HT1080 (cell line): ENCODE data around the gene PTK6. TPM values are rescaled to one million over a fixed set of nuclear protein-coding genes. Genes with fewer than 3 reads are reported as not detected.

ENCODE experiments used
- DNase-seq: peaks from one replicate; pipeline ENCODE4 v3.0.0-alpha.2; 2015; ENCODE audit warnings: low read depth
- total RNA-seq: library from RNA; depleted of rRNA; stranded (reverse); fragments of >200 nt; shearing (Covaris generic); gene quantifications from 2 replicates; pipeline ENCODE4 v1.2.3, GENCODE V29; 2014

The PTK6 gene
- total RNA-seq, 1 experiment from 2014 or later: not detected

DNA sequence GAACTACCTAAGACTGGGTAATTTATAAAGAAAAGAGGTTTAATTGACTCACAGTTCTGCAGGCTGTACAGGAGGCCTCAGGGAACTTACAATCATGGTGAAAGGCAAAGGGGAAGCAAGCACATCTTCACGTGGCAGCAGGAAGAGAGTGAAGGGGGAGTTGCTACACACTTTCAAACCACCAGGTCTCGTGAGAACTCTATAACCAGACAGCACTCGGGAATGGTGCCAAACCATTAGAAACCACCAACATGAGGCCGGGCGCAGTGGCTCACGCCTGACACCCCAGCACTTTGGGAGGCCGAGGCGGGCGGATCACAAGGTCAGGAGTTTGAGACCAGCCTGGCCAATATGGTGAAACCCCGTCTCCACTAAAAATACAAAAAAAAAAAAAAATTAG, 22.7 kb downstream of the PTK6 start:
- DNase-seq: peak; percentile 47

DNA sequence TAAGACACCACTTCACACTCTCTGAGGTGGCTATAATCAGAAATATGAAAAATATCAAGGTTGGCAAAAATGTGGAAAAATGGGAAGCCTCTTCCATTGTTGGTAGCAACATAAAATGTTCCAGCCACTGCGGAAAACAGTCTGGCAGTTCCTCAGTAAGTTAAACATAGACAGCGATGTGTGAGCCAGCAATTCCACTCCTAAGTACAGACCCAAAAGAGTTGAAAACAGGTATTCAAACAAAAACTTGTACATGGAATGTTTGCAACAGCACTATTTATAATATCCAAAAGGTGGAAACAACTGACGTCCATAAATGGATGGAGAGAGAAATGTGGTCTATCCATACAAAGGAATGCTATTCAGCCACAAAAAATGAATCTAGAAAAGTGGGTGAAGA, 24.0 kb downstream of the PTK6 start:
- DNase-seq: no peak

DNA sequence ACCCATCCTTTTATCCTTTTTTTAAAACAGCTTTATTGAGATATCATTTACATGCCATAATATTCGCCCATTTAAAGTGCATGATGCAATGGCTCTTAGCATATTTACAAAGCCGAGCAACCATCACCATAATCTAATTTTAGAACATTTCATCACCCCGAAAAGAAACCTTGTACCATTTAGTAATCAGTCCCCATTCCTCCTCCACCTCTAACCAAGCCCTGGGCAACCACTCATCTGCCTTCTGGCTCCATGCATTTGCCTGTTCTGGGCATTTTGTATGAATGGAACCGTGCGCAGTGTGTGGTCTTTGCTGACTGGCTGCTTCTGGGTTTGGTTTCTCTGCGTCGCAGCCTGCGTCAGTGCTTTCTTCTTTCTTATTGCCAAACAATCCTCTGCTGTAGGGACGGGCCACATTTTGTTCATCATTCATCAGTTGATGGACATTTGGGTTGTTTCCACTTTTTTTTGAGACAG, 28.1 kb downstream of the PTK6 start:
- DNase-seq: no peak

DNA sequence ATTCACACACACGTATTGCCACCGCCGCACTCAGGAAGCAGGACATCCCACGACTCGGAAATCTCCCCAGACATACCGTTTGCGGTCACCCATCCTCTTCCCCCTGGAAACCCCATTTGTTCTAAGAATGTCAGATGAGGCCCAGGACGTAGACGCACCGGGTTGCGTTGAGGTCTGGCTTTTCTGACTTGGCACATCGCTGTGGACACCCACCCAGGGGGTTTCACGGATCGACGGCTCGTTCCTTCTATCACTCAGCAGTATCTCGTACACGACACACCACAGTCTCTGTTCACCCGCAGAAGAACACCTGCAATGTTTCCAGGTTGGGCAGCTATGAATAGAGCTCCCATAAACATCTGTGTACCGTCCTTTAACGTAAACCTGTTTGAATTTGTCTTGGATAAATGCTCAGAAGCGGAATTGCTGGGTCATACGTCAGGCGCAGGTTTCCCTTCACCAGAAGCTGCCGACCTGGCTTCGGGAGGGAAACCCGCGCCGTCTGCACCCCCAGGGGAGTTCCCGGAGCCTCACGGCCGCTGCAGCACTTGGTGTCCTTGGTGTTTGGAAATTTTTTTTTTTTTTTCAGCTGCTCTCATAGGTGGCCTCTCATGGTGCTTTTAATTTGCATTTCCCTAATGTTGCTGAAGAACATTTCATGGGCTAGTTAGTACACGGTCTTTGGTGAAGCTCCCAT, 29.0 kb downstream of the PTK6 start:
- DNase-seq: no peak

DNA sequence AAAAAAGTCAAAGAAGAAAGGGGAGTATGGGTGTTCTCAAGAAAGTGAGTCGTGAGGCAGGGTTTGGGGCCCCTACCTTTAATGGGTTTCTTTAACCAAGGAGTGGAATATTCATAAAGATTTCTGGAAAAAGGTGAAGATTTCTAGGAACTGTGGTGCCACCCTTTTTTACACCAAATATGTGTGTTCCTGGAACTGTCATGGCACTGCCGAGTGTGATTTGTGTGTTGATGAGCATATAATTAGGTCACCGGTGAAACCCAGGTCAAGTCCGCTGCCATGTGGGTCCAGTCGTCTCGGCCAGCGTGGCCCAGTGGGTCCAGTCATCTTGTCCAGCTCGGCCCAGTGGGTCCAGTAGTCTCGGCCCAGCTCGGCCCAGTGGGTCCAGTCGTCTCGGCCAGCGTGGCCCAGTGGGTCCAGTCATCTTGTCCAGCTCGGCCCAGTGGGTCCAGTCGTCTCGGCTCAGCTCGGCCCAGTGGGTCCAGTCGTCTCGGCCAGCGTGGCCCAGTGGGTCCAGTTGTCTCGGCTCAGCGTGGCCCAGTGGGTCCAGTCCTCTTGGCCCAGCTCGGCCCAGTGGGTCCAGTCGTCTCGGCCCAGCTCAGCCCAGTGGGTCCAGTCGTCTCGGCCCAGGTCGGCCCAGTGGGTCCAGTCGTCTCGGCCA, 30.0 kb downstream of the PTK6 start:
- DNase-seq: no peak

DNA sequence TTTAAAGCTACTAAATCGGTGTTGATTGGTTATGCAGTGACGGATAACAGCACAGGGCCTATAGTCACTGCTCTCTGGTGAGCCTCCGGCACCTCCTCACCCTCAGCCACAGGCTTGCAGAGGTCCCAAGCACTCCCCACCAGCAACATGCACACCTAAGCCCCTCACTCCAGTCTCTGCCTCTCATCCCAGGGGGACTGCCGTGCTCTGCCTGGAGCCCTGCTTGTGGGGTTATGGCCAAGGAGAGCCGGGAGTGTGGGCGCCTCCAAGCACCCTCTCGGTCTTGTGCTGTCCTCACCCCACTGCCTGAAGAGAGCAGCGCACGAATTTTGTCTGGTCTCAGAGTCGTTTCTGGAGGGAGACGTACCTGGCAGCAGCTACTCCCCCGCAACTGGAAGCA, 31.5 kb downstream of the PTK6 start:
- no peak for DNase-seq

DNA sequence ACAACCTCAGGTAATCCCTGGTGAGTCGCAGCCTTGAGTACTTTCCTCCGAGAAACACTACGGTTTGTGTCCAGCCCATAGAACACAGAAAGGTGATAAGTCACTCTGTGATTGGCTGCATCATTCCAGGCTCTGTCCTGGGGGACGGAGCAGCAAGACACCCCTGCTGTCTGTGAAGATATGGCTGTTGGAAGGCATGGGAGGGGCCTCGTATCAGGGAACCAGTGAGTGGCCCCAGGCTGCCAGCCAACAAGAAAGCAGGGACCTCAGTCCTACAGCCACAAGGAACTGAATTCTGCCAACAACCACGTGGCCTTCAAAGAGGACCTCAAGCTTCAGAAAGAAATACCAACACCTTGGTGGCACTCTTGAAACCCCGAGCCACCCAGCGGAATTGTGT, 31.9 kb downstream of the PTK6 start:
- DNase-seq: no peak

DNA sequence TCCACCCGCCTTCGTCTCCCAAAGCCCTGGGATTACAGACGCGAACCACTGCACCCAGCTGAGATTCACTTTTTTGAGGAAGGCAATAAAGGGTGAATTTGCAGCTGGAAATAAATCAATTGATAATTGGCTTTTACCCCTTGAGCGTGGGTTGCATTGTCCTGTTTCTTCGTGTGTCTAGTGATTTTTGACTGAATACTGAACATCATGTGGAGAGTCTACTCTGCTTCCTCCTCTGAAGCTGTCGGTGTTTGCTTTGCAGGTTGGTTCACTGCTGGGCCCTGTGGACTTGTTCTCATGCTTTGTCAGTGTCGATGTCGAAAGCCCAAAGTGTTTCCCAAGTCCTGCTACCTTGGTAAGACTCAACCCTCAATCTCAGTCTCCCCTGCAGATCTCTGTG, 32.5 kb downstream of the PTK6 start:
- DNase-seq: no peak

DNA sequence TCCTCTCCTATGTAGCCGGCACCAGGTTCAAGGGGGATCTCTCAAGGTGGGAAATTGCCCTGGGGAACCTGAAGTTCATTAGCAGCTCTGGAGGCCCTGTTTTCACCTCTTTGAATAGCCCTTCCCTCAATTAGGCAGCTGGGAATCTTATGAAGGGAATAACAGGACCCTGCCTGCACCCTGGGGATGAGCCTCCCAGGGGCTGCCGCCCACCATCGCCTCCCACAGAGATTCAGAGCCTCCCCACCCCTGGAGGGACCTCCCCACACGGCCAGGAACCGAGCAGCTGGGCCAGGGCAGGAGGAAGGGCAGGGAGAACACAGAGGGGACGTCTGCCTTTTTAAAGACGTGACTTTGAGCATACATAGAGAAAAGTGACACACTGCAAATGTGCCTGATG, 33.7 kb downstream of the PTK6 start:
- DNase-seq: no peak

DNA sequence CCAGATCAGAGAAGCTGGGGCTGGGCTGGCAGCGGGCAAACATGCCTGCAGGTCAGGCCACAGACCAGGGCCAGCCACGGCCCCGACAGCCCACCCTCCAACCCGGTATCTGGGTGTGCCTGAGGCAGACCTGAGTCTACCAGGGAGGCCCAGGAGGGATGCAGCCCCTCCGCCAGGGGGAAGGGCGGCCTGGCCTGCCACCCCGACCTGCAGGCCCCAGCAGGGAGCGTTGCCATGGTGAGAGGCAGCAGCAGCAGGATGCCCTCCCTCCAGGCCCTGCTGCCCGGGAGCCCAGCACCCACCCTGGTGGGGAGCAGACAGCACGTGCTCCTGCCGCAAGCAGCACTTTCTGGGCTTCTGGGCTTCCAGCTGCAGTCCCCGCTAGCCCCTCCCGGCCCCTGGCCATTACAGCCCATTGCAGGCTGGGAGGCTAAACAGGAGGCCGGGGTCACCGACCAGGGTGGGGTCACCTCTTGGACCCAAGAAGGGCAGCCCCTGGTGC, 34.5 kb downstream of the PTK6 start:
- DNase-seq: no peak

DNA sequence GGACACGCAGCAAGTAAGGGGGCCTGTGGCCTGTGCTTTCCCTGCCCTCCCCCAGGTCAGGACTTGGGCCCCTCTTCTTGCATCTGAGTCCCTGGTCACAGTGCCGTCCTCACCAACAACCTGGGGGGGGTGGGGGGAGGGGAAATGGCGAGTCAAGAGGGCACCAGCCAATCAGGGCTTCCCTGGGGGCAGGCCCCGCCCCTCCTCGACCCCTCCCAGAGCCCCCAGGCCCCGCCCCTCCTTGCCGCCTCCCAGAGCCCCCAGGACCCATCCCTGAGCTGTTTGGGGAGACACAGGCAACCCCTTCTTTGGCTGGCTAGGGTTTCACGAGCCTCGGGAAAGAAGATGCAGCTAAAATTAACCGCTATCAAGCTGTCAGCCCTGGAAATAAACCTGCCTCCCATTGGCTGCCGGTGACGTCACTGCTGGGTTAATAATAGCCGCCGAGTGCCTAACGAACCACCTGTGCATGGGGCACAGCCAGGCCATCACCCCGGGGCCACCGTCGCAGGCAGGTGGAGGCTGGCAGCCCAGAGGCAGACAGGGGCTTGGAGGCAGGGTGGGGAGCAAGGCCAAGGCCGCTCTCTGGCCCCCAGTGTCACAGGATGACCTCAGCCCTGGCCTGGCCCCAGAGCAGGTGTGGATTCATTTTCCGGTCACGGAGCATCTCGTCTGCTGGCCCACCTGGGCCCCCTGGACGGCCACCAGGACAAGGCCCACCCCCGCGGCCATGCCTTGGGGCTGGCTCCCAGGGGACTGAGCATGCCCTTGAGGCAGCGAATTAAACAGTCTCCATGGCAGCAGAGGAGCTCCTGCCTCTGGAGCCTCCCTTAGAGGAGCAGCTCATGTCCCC, 35.1 kb downstream of the PTK6 start:
- no peak for DNase-seq

DNA sequence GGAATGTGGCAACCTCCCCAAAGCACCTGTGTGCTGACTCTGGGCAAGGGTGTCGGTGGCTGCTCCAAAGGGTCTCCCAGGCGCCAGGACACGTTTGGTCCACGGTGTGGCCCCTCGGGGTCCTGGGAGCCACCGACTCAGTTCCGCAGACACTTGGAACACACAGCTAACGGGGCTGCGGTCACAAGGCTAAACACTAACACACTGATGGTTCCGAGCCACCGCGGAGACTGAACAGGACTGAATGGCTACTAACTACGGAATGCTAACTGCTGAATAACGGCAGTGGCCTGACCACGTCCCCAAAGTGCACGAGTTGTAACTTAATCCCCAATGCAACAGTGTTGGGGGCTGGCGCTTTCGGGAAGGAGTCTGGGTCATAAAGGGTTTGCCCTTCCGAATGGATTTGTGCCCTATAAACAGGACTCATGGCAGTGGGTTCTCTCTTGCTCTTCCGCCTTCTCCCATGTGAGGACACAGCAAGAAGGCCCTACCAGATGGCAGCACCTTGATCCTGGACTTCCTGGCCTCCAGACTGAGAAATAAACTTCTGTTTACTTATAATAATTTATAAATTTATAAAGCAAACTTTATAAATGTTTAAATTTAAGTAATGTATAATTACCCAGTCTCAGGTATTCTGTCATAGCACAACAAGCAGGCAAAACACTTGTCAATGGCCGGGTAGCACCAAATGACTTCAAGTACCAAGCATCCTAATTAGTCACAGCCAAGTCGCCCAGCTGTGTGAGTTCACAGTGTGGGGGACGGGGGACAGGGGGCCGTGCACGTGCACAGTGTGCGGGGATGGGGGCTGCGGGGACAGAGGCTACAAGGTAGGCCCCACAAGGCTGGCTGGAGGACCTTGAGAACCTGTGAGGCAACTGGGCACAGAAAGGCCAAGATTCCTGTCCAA, 36.0 kb downstream of the PTK6 start:
- DNase-seq: no peak

DNA sequence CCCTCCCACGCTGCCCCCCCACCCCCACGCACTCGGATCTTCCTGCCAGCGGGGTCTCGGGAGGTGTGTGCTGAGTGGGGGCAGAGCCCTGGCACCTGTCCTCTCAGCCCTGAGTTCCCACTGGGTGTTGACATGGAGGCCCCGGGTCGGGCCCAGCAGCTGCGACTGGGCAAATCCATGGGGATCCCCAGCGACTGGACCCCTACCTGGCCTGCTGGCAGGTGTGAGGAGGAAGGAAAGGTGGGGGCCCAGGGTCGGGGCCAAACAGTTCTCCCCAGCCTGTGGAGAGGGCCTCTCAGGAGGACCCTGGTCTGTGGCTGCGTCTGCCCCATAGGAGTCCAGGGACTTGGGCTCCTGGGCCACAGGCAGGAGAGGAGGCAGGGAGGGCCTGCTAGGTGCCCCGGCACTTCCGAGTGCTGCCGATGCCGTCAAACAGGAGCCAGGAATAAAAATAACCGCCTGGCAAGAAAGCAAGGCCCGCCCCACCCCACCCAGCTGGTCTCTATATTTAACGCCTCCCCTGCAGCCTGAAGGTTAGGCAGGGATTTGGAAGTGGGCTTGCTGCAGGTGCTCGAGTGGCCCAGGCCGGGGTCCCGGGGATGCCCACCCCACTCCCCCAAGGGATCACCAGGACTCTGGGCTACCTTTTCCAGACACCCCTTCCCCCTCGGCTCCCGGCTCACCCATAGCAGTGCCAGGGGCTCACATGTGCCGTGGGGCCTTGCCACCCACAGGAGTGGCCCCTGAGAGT, 36.9 kb downstream of the PTK6 start:
- no peak for DNase-seq

DNA sequence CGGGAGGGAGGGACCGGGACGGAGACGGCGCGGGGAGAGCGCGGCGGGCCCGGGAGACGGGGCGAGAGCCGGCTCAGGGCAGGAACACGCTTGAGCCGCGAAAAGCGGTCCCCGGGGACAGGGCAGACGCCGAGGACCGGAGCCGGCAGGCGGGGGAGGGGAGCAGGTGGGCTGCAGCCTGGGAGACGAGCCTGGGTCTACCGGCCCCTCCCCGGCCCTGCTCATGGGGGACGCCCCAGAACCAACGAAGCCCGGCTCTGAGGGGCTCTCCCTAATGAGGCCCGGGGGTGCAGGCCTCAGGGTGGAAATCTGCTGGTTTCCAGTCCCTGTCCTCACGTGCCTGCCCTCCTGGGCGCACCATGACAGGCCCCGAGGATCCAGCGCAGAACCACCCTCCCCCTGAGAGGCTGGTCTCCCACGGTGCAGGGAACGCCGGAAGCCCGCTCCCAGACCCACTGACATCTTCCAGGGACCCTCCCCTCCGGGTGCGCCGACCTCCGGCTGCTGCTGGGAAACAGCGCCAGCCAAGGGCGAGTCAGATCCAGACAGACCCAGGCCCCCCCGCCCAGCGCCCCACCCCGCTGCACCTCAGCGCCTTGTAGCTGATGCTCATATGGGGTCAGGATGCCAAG, 37.7 kb downstream of the PTK6 start:
- DNase-seq: no peak

DNA sequence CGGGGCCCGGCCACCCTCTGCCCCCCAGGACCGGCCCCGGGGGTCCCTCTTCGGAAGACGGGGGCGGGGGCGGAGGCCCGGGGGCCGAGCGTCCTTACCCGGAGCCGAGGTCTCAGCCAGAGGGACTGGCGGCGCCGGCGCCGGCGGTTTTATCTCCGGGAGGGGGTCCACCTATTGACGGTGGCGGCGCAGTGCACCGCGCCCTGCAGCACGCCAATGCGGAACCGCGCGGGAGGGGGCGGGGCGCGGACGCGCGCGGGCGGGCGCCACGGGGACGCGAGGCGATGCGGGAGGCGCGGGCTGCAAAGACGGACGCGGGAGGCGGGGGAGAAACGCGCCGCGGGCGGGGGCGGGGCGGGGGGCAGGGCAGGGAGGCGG, 38.2 kb downstream of the PTK6 start, which contains the start of gene EEF1A2:
TSS of gene EEF1A2 (minus strand) at position 124 of the 378 bp plus-strand sequence. CDS start 1,320 bp downstream, outside the sequence.
- no peak for DNase-seq

DNA sequence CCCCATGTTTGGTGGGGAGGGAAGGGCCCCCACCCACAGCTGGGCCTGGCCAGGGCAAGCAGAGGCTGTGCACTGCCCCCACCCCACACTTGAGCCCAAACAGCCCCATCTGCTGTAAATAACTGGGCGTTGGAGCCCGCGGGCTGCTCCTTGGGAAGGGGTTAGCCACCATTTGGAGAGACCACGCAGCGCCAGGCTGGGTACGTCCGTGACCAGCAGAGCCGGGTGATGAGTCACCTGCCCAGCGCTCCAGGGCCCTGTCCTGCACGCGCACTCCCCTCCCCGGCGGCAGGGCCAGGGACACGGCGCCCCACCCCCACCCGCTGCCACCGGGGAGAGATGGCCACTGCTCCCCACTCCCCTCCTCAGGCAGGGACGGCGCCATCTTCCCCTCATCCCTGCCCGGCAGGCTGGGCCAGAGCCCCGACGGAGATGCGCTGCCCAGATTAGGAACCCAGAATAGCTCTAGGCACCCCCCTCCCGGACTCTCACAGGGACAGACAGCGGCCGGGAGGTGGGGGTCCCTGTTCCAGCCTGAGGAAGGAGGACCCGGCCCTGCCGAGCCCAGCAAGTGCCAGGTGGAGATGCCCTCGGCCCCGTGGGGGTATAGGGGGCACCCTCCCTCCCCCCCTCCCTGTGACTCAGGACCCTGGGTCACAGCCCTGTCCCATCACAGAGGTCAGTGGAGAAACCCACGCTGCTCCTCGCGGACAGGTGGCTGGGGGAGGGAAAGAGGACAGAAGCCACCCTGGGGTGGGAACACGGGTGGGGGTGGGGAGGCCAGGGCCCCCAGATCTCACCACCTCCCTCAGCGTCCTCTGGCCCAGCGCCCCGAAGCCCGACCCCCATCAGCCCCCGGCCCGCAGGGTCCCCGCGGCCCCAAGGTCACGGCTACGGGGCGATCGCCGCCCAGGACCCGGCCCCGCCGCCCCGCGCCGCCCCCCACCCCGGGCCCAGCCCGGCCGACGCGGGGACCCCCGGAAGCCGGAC, 38.9 kb downstream of the PTK6 start:
- DNase-seq: peak; percentile 66

DNA sequence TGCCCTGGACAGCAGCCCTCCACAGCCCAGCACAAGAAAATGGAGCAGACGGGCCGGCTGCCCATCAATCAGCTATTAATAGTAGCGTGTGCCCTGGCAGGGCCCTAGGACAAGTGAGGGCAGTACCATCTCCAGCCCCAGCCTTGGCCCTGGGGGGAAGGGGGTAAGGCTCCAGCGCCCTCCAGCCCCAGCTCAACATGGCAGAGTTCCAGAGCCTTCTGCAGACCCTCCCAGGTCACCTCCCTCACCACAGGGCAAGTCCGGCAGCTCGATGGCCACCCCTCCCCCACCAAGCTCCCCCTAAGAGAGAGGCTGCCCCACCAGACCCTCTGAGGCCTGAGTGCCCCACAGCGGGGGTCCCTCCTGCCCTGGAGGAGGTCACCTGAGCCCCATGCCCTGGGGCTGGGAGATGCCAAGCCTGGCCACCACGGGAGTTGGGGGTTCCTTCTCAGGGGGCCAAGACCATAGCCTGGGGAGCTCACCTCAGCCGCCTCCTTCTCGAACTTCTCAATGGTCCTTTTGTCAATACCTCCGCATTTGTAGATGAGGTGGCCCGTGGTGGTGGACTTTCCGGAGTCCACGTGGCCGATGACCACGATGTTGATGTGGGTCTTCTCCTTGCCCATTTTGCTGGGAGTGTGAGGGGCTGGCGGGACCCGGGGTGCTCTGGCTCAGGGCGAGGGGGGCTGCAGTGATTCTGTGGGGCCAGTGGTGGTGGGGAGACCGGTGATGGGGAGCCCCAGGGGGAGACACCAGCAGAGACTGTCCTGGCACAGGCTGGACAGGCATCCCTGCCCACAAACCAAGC, 39.8 kb downstream of the PTK6 start:
- no peak for DNase-seq
